Psoas muscle (tissue), 8 donors: ENCODE results near the gene PIK3R6. TPM values are rescaled to one million over a fixed set of nuclear protein-coding genes. Genes with fewer than 3 reads are reported as not detected.

Source experiments
- ATAC-seq, 4 donors: fragments of 200-7000 bp; cut with Tn5 transposase; one replicate each; pipeline ENCODE4 v1.9.1; 2020; ENCODE audit warnings: moderate library complexity in 3 of 4, mild to moderate bottlenecking in 2 of 4
- DNase-seq, 2 donors: peaks; one replicate each; pipeline ENCODE4 v3.0.0-alpha.2; 2020
- H3K27ac ChIP-seq: fragments of 200-600 bp; one replicate; pipeline ENCODE4 v1.8.0; 2022
- H3K27me3 ChIP-seq, 3 donors: fragments of 200-600 bp in 1 of 3; one replicate each; pipeline versions ENCODE4 v1.6.1 to v1.8.0; 2013 to 2022; ENCODE audit warnings: low read length in 2 of 3, mild to moderate bottlenecking in 2 of 3, moderate library complexity in 1 of 3; ENCODE audit not compliant: insufficient read depth in 3 of 3
- H3K36me3 ChIP-seq, 2 donors: fragments of 200-600 bp in 1 of 2; one replicate each; pipeline versions ENCODE4 v1.6.1 to v1.8.0; 2013 to 2022; ENCODE audit warnings: low read depth in 1 of 2, mild to moderate bottlenecking in 1 of 2, moderate library complexity in 1 of 2; ENCODE audit not compliant: insufficient read depth in 1 of 2
- H3K4me1 ChIP-seq: fragments of 200-600 bp; one replicate; pipeline ENCODE4 v1.8.0; 2022
- H3K4me3 ChIP-seq: fragments of 200-600 bp; one replicate; pipeline ENCODE4 v1.8.0; 2022; ENCODE audit warnings: mild to moderate bottlenecking
- H3K9me3 ChIP-seq: fragments of 200-600 bp; one replicate; pipeline ENCODE4 v1.8.0; 2022
- CTCF ChIP-seq: fragments of 200-600 bp; IDR thresholded peaks from one replicate; pipeline ENCODE4 v1.8.0; 2022; ENCODE audit warnings: antibody characterized with exemption
- WGBS, 3 donors: extraction: QIAGEN DNeasy Blood & Tissue Kit; methylation state at CpG; one replicate each; pipeline versions ENCODE4 v1.1.6 to v1.1.7; 2013; 5-methylcytosine and 5-hydroxymethylcytosine counted together
- intact Hi-C, 2 donors: fragments of 100-400 bp; cut with DNase I; formaldehyde crosslinking; loops; one replicate each; pipeline versions ENCODE4 v1.11.0 to v1.14.2; 2022
- polyA plus RNA-seq, 3 donors: library from polyadenylated mRNA; stranded (reverse); fragments of 200-250 nt; gene quantifications; one replicate each; pipeline ENCODE4 v1.2.3, GENCODE V29; 2013
- total RNA-seq, 4 donors: library from RNA; stranded (reverse); fragmentation: NEBNext Ultra II Directional in 2 of 4; extraction: Animal tissue kit (Norgen Biotek cat#: 25700) in 2 of 4; gene quantifications; one replicate each; pipeline versions ENCODE4 v1.2.1 to v1.2.4, GENCODE V29; 2021 to 2023
- donor health status: healthy with polysubstance abuse.
- donor health status: DM: no; HTN: no; CAD: no; lungs with moderate emphysema.
- donor health status: Bipolar disorder and iron deficiency.
- donor health status: healthy.
- donor health status: DM: yes; HTN: yes; CAD: no.
- donor health status: DM: no; HTN: no; CAD: no.
- donor health status: DM: no; HTN: no; CAD: no.
- donor health status: DM: yes; HTN: yes; CAD: no.

The PIK3R6 gene
- total and polyA plus RNA-seq, 7 donors = 0.08 to 0.58 (median 0.32) TPM

DNA sequence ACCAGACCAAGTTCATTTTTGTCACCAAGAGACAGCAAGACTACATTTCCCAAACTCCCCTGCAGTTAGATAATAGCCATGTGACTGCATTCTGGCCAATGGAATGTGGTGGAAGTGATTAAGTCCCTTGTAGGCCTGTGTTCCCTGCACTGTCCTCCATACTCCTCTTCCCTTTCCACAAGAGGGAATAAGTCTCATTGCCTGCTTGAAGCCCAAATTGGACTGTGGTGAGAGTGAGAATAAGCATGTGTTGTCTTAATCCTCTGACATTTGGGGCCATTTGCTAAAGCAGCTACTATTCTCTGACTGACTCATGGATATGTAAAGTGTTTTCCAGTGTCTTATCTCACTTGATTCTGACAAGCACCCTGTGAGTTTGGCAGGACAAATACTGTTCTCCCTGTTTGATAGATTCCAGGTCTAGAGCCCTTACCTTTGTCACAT, 20.7 kb downstream of the PIK3R6 start:
- intact Hi-C loops = no loop called here
- ATAC-seq (no peak), DNase-seq (no peak)
- H3K4me1 ChIP-seq = no peaks in the 10 kb centered on the region
- no peaks in the 10 kb centered on the region for H3K9me3 ChIP-seq
- no peak for TF ChIP-seq CTCF
- peaks cover 0 to 3% (median 0%) of the 10 kb centered on the region in 3 donors for H3K27me3 ChIP-seq
- H3K36me3 ChIP-seq = no peaks in the 10 kb centered on the region
- no peak overlapping the region for H3K4me3 ChIP-seq
- no peak overlapping the region for H3K27ac ChIP-seq

DNA sequence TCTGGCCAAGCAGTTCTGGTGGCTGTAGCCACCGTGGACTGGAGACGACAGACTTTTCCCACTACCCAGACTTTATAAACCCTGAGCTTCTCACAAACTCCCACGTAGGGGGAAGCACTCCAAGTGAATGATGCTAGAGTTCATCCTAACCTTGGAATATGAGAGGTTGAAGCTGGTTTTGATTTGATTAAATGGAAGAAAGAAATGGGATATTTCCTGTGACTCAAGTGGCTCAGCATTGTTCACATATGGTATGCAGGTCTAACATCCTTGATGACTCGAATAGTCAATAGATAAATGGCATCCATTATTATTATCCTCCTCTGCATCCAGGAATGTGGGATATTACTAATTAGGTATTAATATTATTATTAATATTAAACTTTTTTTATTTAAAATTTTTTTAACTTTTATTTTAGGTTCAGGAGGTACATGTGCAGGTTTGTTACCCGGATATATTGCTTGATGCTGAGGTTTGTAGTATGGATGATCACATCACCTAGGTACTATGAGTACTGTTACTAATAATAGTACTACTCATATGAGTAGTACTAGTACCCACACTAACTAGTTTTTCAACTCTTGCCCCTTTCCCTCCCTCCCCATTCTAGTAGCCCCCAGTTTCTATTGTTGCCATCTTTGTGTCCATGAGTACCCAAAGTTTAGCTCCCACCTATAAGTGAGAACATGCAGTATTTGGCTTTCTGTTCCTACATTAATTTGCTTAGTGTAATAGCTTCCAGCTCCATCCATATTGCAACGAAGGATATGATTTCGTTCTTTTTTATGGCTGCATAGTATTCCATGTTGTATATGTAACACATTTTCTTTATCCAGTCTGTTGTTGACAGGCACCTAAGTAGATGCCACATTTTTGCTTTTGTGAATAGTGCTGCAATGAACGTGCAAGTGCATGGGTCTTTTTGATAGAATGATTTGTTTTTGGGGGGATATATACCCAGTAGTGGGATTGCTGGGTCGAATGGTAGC, 22.9 kb downstream of the PIK3R6 start:
- intact Hi-C loops = no loop called here
- WGBS, 3 donors = 80 to 83% (median 82%) methylated on average over 9 of the region's 9 CpGs
- Histone ChIP-seq H3K36me3 (no peaks in the 10 kb centered on the region), H3K27me3 (peaks cover 0 to 3% (median 0%) of the 10 kb centered on the region in 3 donors), H3K4me3 (no peak overlapping the region), H3K9me3 (no peaks in the 10 kb centered on the region), H3K27ac (no peak overlapping the region), H3K4me1 (no peaks in the 10 kb centered on the region)
- TF ChIP-seq CTCF = no peak
- no peak for ATAC-seq
- DNase-seq = no peak

DNA sequence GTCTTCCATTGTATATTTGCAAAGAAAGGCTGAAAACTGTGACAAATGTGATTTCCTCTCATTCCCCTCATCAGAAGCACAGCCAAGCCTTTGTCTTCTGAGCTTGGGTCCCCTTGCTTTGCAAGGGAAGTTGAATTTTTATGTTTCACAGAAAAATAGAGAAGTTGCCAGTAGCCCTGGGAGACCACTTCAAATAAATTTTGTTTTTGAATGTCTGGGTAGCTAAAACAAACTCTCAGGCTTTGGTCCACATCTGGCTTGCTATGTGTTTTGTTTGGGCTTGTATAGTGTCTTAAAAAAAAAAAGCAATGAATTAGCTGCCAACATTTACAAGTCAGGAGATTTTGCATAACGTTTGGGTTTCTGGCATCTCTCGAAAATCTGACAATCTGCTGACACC, 24.1 kb downstream of the PIK3R6 start:
- Histone ChIP-seq H3K36me3 (no peaks in the 10 kb centered on the region), H3K4me3 (no peak overlapping the region), H3K27me3 (peaks cover 0 to 3% (median 0%) of the 10 kb centered on the region in 3 donors), H3K9me3 (no peaks in the 10 kb centered on the region), H3K27ac (no peak overlapping the region), H3K4me1 (no peaks in the 10 kb centered on the region)
- DNase-seq = no peak
- no peak for TF ChIP-seq CTCF
- WGBS, 3 donors = 18 to 43% (median 32%) methylated on average over 2 of the region's 2 CpGs
- ATAC-seq = no peak
- intact Hi-C loops = no loop called here

GRCh38 chr17:8841844-8842243, 25.6 kb downstream of the PIK3R6 start:
- H3K4me3 ChIP-seq = no peak overlapping the region
- no peaks in the 10 kb centered on the region for H3K4me1 ChIP-seq
- H3K36me3 ChIP-seq = no peaks in the 10 kb centered on the region
- peaks cover 0 to 3% (median 0%) of the 10 kb centered on the region in 3 donors for H3K27me3 ChIP-seq
- no peaks in the 10 kb centered on the region for H3K9me3 ChIP-seq
- no peak for DNase-seq
- WGBS, 3 donors = 48 to 65% (median 60%) methylated on average over 4 of the region's 4 CpGs
- no peak for ATAC-seq
- TF ChIP-seq CTCF = no peak
- intact Hi-C loops = no loop called here
- no peak overlapping the region for H3K27ac ChIP-seq
